ENCODE results near the gene FUT2.

FUT2 gene

DNA sequence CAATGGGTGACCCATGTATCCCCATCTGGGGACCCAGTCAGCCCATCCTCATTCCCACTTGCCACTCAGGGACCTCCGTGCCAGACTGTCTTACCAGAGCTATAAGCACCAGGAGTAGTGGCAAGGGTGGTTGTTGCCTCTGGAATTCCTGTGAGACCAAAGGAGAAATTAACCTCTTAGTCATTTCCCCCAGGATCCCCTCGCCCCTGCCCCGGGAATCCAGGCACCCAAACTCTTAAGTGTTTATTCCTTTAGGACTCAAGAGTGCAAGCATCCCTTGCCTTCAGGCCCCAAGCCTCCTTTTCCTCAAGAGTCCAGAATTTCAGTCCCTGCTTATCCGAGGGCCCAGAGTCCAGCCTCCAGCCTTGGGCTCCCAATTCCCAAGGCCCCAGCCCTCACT is 32.1 kb upstream of the FUT2 start:
- no peak for DNase-seq (ENCODE audit: low spot score)
- Histone ChIP-seq H3K4me3 (no peak overlapping the region), H3K27ac (no peak overlapping the region)
- TF ChIP-seq, protein P1, sequence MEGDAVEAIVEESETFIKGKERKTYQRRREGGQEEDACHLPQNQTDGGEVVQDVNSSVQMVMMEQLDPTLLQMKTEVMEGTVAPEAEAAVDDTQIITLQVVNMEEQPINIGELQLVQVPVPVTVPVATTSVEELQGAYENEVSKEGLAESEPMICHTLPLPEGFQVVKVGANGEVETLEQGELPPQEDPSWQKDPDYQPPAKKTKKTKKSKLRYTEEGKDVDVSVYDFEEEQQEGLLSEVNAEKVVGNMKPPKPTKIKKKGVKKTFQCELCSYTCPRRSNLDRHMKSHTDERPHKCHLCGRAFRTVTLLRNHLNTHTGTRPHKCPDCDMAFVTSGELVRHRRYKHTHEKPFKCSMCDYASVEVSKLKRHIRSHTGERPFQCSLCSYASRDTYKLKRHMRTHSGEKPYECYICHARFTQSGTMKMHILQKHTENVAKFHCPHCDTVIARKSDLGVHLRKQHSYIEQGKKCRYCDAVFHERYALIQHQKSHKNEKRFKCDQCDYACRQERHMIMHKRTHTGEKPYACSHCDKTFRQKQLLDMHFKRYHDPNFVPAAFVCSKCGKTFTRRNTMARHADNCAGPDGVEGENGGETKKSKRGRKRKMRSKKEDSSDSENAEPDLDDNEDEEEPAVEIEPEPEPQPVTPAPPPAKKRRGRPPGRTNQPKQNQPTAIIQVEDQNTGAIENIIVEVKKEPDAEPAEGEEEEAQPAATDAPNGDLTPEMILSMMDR (IDR thresholded peaks at IDR 0.05), result no peak

DNA sequence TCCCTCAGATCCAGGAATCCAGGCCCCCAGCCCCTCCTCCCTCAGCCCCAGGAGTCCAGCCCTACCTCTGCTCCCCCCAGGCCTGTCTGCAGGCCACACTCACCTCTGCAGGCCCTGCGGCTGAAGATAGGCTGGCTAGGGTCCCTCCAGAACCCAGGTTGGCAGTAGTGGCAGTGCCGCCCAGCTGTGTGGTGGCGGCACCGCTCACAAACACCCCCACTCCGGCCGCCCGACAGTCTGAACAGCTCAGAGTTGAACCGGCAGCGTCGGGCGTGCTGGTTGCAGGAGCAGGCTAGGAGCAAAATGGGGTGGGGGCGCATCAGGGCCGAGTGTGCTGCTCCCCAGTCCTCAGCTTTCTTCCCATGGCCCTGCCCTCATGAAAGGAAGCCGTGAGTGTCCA is 31.3 kb upstream of the FUT2 start:
- DNase-seq (ENCODE audit: low spot score), result no peak
- H3K27ac ChIP-seq, result no peak overlapping the region
- H3K4me3 ChIP-seq, result no peak overlapping the region
- TF ChIP-seq, protein P1 (IDR thresholded peaks at IDR 0.05), result no peak

DNA sequence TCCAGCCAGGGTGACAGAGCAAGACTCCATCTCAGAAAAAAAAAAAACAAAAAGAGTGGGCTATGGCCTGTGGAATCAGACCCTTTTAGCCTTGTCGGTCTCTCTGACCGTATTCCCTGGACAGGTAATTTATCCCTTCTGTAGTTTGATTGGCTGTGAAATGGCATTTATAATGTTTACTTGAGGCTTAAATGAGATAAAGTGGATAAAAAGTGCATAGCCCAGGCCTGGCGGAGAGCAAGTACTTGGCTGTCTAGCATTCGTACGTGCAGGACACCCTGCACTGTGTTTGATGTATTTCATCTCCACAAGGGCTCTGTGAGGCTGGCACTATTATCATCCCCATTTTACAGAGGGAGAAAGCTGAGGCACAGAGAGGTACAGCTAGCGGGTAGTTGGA is 30.0 kb upstream of the FUT2 start:
- TF ChIP-seq, protein P1 (IDR thresholded peaks at IDR 0.05), result no peak
- no peak for DNase-seq (ENCODE audit: low spot score)
- no peak overlapping the region for H3K4me3 ChIP-seq
- no peak overlapping the region for H3K27ac ChIP-seq

DNA sequence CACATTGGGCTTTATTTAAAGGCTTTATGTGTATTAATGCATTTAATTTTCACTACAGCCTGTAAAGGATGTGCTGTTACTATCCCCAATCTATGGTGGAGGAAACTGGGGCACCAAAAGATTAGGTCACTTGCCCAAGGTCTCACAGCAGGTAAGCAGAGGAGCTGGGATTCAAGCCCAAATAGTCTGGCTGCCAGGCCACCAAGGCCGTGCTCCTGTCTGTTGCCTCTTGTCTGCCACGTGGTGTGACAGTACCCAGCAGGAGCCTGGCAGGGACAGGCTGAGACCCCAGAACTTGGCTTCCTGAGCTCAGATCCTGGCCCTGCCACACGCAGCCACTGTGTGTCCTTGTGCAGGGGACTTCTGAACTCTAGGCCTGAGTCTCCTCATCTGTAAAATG is 27.4 kb upstream of the FUT2 start:
- Histone ChIP-seq H3K4me3 (no peak overlapping the region), H3K27ac (no peak overlapping the region)
- no peak for DNase-seq (ENCODE audit: low spot score)
- TF ChIP-seq, protein P1 (IDR thresholded peaks at IDR 0.05), result no peak

DNA sequence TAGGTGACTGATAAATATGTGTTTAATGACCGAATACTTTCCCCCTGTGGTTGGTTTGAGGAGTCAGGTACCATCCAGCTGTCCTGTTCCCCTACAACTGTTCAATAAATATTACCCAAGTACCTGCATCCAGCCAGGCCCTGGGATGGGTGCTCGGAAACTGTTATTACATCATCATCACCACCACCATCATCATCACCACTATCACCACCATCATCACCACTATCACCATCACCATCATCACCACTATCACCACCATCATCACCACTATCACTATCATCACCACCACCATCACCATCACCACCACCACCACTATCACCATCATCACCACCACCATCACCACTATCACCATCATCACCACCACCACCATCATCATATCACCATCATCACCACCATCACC is 27.0 kb upstream of the FUT2 start:
- TF ChIP-seq, protein P1 (IDR thresholded peaks at IDR 0.05), result no peak
- Histone ChIP-seq H3K4me3 (no peak overlapping the region), H3K27ac (no peak overlapping the region)
- no peak for DNase-seq (ENCODE audit: low spot score)

DNA sequence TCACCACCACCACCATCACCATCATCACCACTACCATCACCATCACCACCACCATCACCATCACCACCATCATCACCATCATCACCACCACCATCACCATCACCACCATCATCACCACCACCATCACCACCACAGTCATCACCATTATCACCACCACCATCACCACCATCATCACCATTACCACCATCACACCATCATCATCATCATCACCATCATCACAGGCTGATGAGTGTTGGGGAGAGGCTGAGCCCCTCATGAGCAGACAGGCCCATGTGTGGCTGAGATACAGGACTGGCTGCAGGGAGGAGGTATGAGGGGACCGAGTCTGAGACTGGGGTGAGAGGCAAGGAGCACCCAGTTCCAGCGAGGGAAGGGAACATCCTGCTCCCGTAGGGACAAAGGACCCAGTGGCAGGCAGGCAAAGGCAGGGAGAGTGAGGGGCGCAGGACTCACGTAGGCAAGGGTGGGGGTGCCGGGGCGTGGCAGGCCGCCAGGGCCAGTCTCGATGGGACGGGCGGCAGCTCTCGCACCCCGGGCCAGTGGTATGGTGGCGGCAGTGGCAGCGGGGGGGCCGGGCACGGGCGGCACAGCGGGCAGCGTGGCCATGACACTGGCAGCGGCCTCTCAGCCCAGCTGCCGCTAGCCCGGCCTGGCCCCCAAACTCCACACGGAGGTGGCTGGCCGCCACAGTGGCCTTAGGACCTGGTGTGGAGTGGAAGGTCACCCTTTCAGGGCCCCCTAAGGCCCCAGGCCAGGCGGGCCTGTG is 25.7 kb upstream of the FUT2 start:
- Histone ChIP-seq H3K27ac (no peak overlapping the region), H3K4me3 (no peak overlapping the region)
- DNase-seq (ENCODE audit: low spot score), result no peak
- TF ChIP-seq, protein P1 (IDR thresholded peaks at IDR 0.05), result no peak

DNA sequence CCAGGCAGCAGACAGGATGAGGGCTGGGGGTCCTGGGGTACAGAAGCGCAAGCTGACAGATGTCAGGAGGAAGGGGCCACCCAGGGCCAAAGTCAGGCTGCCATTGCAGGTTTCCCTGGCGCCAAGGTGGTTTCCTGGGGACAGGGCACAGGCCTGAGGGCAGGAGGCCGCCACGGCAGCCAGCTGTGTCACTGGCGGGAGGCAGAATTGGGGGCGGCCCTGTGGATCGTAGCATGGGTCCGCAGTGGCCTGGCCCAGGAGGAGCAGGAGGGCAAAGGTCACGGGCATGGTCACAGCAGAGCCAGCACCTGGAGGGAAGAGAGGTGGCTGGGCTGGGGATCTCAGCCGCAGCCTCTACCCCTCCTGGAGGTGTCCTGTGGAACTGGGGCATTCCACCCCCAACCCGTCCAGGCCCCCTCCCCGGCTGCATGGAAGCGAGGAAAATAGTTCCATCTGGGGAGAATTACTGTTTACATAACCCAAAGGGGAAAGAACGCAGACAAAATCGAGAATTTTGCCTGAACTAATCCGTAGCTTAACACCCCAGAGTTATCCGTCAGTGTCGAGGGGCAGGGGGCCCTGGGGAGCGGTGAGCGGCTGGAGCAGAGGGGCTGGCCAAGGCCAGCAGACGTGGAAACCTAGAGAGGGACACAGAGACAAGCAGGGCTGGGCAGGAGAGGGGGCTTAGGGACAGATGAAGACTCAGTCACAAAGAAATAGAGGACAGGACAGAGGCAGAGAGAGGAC is 24.9 kb upstream of the FUT2 start:
- no peak for DNase-seq (ENCODE audit: low spot score)
- Histone ChIP-seq H3K27ac (no peak overlapping the region), H3K4me3 (no peak overlapping the region)
- TF ChIP-seq, protein P1 (IDR thresholded peaks at IDR 0.05), result no peak
